Sigmoid colon (tissue), 7 donors: ENCODE data around the gene NUDT16. TPM values are rescaled to one million over a fixed set of nuclear protein-coding genes. Genes with fewer than 3 reads are reported as not detected.
A peak's percentile ranks its signal among the peaks of the same experiment; 100 is the strongest.
"Not testable (repeated sequence)": the region's sequence is repeated elsewhere in the genome, so short reads cannot be mapped to it uniquely, and the experiment has no call there.

Source experiments
- DNase-seq: peaks from one replicate; pipeline ENCODE4 v3.0.0-alpha.2; 2019
- H3K27ac ChIP-seq, 4 donors: fragments of 200-600 bp; sonication (generic); one replicate each; pipeline ENCODE4 v1.5.1; 2016 to 2019; ENCODE audit warnings: mild to moderate bottlenecking in 1 of 4
- H3K27me3 ChIP-seq, 3 donors: fragments of 200-600 bp; sonication (generic); one replicate each; pipeline ENCODE4 v1.5.1; 2019; ENCODE audit warnings: mild to moderate bottlenecking in 1 of 3
- H3K36me3 ChIP-seq, 4 donors: fragments of 200-600 bp; sonication (generic); one replicate each; pipeline ENCODE4 v1.5.1; 2016 to 2019
- H3K4me1 ChIP-seq, 4 donors: fragments of 200-600 bp; sonication (generic); one replicate each; pipeline ENCODE4 v1.5.1; 2017 to 2019
- H3K4me3 ChIP-seq, 4 donors: fragments of 200-600 bp; sonication (generic); one replicate each; pipeline ENCODE4 v1.5.1; 2017 to 2019; ENCODE audit warnings: mild to moderate bottlenecking in 2 of 4, moderate library complexity in 1 of 4
- H3K9me3 ChIP-seq, 4 donors: fragments of 200-600 bp in 3 of 4; sonication (generic) in 3 of 4; one replicate each; pipeline versions ENCODE4 v1.5.1 to v1.6.1; 2013 to 2019
- CTCF ChIP-seq, 4 experiments: fragments of 450-650 bp in 3 of 4; fragments of 200-600 bp in 1 of 4; IDR thresholded peaks; one replicate each; pipeline ENCODE4 v1.5.1; 2016 to 2019; ENCODE audit warnings: antibody characterized with exemption in 4 of 4, mild to moderate bottlenecking in 3 of 4, moderate library complexity in 2 of 4
- EP300 ChIP-seq, 4 donors: sonication (generic); formaldehyde crosslinking; IDR thresholded peaks; one replicate each; pipeline ENCODE4 v1.6.1; 2017; ENCODE audit warnings: antibody characterized with exemption in 4 of 4
- POLR2A ChIP-seq, 2 donors: fragments of 450-650 bp; IDR thresholded peaks; one replicate each; pipeline ENCODE4 v1.6.1; 2016; ENCODE audit warnings: antibody characterized with exemption in 2 of 2, mild to moderate bottlenecking in 2 of 2, moderate library complexity in 2 of 2
- POLR2AphosphoS5 ChIP-seq, 4 donors: sonication (generic); formaldehyde crosslinking; IDR thresholded peaks; one replicate each; pipeline ENCODE4 v1.6.1; 2017; ENCODE audit warnings: antibody characterized with exemption in 4 of 4
- WGBS, 2 donors: extraction: QIAGEN DNeasy Blood & Tissue Kit; methylation state at CpG; one replicate each; pipeline ENCODE4 v1.1.7; 2013; 5-methylcytosine and 5-hydroxymethylcytosine counted together
- intact Hi-C: fragments of 100-400 bp; cut with DNase I; formaldehyde crosslinking; loops from one replicate; pipeline ENCODE4 v1.15.1; 2023
- polyA plus RNA-seq, 3 donors: library from polyadenylated mRNA; stranded (reverse); fragments of 200-250 nt; gene quantifications; one replicate each; pipeline ENCODE4 v1.2.3, GENCODE V29; 2013
- total RNA-seq, 4 donors: library from RNA; depleted of rRNA; stranded (reverse); fragments of >200 nt; gene quantifications; one replicate each; pipeline ENCODE4 v1.1.0, GENCODE V29; 2016
- donor health status: healthy with polysubstance abuse.
- donor health status: Bipolar disorder and iron deficiency.
- donor health status: healthy.

NUDT16 gene
- total and polyA plus RNA-seq, 7 donors, result 17.6 to 36.2 (median 26.0) TPM

- Histone ChIP-seq H3K9me3 (no peaks in the 10 kb centered on the region), H3K27ac (no peak overlapping the region), H3K36me3 (no peaks in the 10 kb centered on the region), H3K4me3 (no peak overlapping the region), H3K27me3 (no peaks in the 10 kb centered on the region), H3K4me1 (no peaks in the 10 kb centered on the region)
- TF ChIP-seq CTCF (IDR thresholded peaks at IDR 0.05) (no peak), POLR2AphosphoS5 (IDR thresholded peaks at IDR 0.05) (no peak), POLR2A (IDR thresholded peaks at IDR 0.05) (no peak), EP300 (IDR thresholded peaks at IDR 0.05) (no peak)
- no peak for DNase-seq
- WGBS, 2 donors, result 56 to 60% methylated on average over 2 of the region's 2 CpGs
- intact Hi-C loops, result no loop called here
Measured at GRCh38 chr3:131353986-131354385, 27.6 kb upstream of the NUDT16 start.

GRCh38 chr3:131356006-131356595 lies 25.5 kb upstream of the NUDT16 start:
- intact Hi-C loops, result no loop called here

GRCh38 chr3:131357275-131357674 lies 24.3 kb upstream of the NUDT16 start:
- no peaks in the 10 kb centered on the region for H3K36me3 ChIP-seq
- H3K27me3 ChIP-seq, result no peaks in the 10 kb centered on the region
- TF ChIP-seq POLR2AphosphoS5 (IDR thresholded peaks at IDR 0.05), result no peak
- TF ChIP-seq POLR2A (IDR thresholded peaks at IDR 0.05), result no peak
- no peak for TF ChIP-seq EP300 (IDR thresholded peaks at IDR 0.05)
- no peak for TF ChIP-seq CTCF (IDR thresholded peaks at IDR 0.05)
- intact Hi-C loops, result no loop called here
- WGBS, 2 donors, result 98% methylated on average over 1 of the region's 1 CpG
- no peaks in the 10 kb centered on the region for H3K9me3 ChIP-seq
- peaks cover 0 to 9% (median 1%) of the 10 kb centered on the region in 4 donors for H3K4me1 ChIP-seq
- H3K4me3 ChIP-seq, result no peak overlapping the region
- no peak for DNase-seq
- no peak overlapping the region for H3K27ac ChIP-seq

More at GRCh38 chr3:131356006-131356595, 25.5 kb upstream of the NUDT16 start:
- no peak for DNase-seq
- no peaks in the 10 kb centered on the region for H3K27me3 ChIP-seq
- H3K36me3 ChIP-seq, result no peaks in the 10 kb centered on the region
- H3K9me3 ChIP-seq, result no peaks in the 10 kb centered on the region
- no peak overlapping the region for H3K27ac ChIP-seq
- 95 to 96% methylated on average over 5 of the region's 5 CpGs for WGBS, 2 donors
- TF ChIP-seq CTCF (IDR thresholded peaks at IDR 0.05), result no peak
- no peak for TF ChIP-seq POLR2AphosphoS5 (IDR thresholded peaks at IDR 0.05)
- no peak for TF ChIP-seq EP300 (IDR thresholded peaks at IDR 0.05)
- no peak for TF ChIP-seq POLR2A (IDR thresholded peaks at IDR 0.05)
- no peaks in the 10 kb centered on the region for H3K4me1 ChIP-seq
- no peak overlapping the region for H3K4me3 ChIP-seq

- Histone ChIP-seq H3K27me3 (no peaks in the 10 kb centered on the region), H3K27ac (no peak overlapping the region), H3K9me3 (no peaks in the 10 kb centered on the region), H3K4me3 (no peak overlapping the region), H3K36me3 (no peaks in the 10 kb centered on the region), H3K4me1 (peaks cover 0 to 12% (median 4%) of the 10 kb centered on the region in 4 donors)
- DNase-seq, result no peak
- intact Hi-C loops, result no loop called here
- 79 to 96% methylated on average over 4 of the region's 4 CpGs for WGBS, 2 donors
- TF ChIP-seq EP300 (IDR thresholded peaks at IDR 0.05) (no peak), POLR2A (IDR thresholded peaks at IDR 0.05) (no peak), CTCF (IDR thresholded peaks at IDR 0.05) (no peak), POLR2AphosphoS5 (IDR thresholded peaks at IDR 0.05) (no peak)
Measured at GRCh38 chr3:131360191-131360755, 21.3 kb upstream of the NUDT16 start.

GRCh38 chr3:131361066-131361463 lies 20.5 kb upstream of the NUDT16 start:
- 72 to 78% methylated on average over 7 of the region's 7 CpGs for WGBS, 2 donors
- intact Hi-C loops, H3K27me3 ChIP-seq, H3K9me3 ChIP-seq, H3K36me3 ChIP-seq, DNase-seq: not testable (repeated sequence)
- Histone ChIP-seq H3K4me1 (peaks cover 0 to 12% (median 4%) of the 10 kb centered on the region in 4 donors), H3K4me3 (peak overlapping the region in 3 of 4 donors; percentile 45 to 62 (median 61)), H3K27ac (peak overlapping the region in 3 of 4 donors; percentile 53 to 76 (median 62))
